GM12892 (cell line): ENCODE data around the gene ARHGAP15.

ENCODE experiments used
- POLR2AphosphoS5 ChIP-seq: IDR thresholded peaks from 2 replicates; pipeline ENCODE4 v1.6.1; 2011; ENCODE audit warnings: low read depth, low read length, control low read depth
- TAF1 ChIP-seq: IDR thresholded peaks from 2 replicates; pipeline ENCODE4 v1.6.1; 2011; ENCODE audit warnings: low read depth, mild to moderate bottlenecking, control low read depth, low read length, borderline replicate concordance

DNA sequence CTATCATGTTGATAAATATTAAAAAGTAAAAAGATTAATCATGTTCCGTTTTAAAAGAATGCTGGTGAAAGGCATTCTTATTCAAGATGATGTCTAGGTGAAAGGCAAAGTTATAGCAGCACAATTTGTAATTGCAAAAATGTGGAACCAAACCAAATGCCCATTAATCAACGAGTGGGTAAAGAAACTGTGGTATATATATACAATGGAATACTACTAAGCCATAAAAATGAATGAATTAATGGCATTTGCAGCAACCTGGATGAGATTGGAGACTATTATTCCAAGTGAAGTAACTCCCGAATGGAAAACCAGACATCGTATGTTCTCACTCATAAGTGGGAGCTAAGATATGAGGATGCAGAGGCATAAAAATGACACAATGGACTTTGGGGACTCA lies 286.4 kb downstream of the ARHGAP15 start:
- TF ChIP-seq TAF1 (no peak), POLR2AphosphoS5 (no peak)
